IPS-18c (cell line): ENCODE results near the gene HSPB2.
"Not testable (repeated sequence)": the region's sequence is repeated elsewhere in the genome, so short reads cannot be mapped to it uniquely, and the experiment has no call there.

Source experiments
- H3K4me3 ChIP-seq: 2 replicates; pipeline ENCODE4 v1.7.0; 2013; ENCODE audit warnings: low read depth, mild to moderate bottlenecking, low read length, moderate library complexity; ENCODE audit not compliant: insufficient read depth
- H3K9me3 ChIP-seq: one replicate; pipeline ENCODE4 v1.6.1; 2013; ENCODE audit warnings: mild to moderate bottlenecking, low read length, moderate library complexity; ENCODE audit not compliant: control insufficient read depth, insufficient read depth

HSPB2 gene

DNA sequence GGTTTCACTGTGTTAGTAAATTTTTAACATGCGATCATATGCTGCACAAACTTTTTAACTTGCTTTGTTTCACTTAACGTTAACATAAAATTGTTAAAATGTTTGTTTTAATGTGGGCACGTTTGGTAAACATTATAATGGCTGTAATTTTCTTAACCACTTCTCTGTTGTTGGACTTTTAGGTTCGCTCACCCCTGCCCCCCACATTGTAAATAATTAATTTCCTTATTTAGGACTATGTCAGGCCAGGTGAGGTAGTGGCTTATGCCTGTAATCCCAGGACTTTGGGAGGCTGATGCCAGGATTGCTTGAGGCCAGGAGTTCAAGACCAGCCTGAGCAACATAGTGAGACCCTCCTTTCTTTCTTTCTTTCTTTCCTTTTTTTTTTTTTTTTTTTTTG is 17.9 kb downstream of the HSPB2 start:
- Histone ChIP-seq H3K4me3 (no peak overlapping the region), H3K9me3 (no peaks in the 10 kb centered on the region)

GRCh38 chr11:111932611-111932950 is 20.0 kb downstream of the HSPB2 start:
- Histone ChIP-seq H3K4me3 (no peak overlapping the region), H3K9me3 (no peaks in the 10 kb centered on the region)

- not testable (repeated sequence) for H3K9me3 ChIP-seq, H3K4me3 ChIP-seq
Observed at GRCh38 chr11:111933176-111933575, 20.6 kb downstream of the HSPB2 start.

- Histone ChIP-seq H3K4me3 (no peak overlapping the region), H3K9me3 (no peaks in the 10 kb centered on the region)
Observed at GRCh38 chr11:111933872-111934271, 21.3 kb downstream of the HSPB2 start.

DNA sequence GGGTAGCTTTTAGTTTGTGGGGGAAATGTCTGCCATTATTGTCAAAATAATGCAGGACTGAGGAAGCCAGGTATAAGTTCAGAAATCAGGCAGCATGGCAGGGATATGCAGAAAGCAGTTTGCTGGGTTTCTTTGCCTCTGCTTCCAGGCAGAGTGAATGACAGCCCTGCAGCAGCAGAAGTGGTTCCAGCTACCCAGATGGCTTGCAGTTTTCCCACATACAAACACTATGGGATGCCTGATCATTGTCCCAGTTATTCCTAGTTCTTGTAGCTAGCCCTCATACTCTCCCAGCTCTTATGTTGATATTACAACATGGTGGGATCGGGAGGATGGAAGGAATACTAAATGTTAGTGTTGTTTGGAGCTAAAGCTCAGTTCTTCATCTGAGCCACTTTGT is 21.8 kb downstream of the HSPB2 start:
- Histone ChIP-seq H3K4me3 (no peak overlapping the region), H3K9me3 (no peaks in the 10 kb centered on the region)

DNA sequence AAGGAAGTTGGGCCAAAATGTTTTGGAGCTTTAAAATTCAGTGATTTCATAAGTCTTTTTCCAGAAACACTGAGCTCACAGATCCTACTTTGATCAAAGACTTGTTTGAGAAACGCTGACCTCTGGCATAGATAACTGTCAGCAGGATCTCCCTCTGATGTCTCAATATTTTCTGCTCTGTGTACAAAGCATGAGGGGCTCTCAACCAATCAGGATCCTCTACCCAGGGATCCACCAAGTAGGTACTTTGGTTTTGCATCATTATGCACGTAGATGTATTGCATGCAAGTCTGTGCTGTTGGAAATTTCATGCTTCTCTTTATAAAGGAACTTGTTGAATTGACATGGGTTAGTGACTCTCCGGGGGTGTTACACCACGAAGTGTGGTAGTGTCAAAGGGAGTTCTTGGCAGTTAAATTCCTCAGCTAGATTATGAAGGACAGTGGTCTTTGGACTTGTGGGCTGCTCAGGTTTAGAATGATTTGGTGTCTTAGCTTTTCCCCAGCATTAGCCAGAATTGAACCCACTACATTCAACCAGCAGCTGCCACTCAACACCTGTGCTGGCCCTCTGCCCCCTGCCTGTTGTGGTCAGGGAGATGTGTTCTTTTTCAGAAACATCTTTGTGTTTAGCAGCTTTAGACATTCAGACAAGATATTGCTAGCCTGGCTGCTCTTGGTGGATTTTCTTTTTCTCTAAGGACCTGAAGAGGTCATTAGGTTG is 22.9 kb downstream of the HSPB2 start:
- H3K9me3 ChIP-seq: no peaks in the 10 kb centered on the region
- no peak overlapping the region; the same call in 1 of the 2 replicates for H3K4me3 ChIP-seq

DNA sequence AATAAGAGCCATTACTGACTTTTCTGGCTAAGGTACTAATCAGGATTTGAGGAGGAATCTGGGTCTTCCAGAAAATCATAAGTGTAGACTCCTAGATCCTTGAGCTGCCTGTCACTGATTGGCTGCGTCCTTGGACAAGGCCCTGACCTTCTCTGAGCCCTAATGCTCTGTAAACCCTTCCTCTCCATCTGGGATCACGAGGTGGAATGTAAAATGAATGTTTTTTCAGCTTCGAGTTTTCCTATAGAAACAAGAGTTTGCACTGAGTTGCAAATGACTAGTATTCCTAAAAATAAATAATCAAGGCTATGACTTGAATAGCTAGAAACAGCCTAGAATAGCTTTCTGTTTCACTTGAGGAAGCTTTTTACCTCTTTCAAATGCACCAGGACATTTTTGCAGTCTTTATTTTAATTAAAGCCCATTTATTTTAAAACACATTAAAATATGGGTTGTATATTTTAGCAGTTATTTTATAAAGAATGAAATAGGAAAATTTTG is 23.6 kb downstream of the HSPB2 start:
- peak overlapping the region; percentile 75 for H3K4me3 ChIP-seq
- no peaks in the 10 kb centered on the region for H3K9me3 ChIP-seq

DNA sequence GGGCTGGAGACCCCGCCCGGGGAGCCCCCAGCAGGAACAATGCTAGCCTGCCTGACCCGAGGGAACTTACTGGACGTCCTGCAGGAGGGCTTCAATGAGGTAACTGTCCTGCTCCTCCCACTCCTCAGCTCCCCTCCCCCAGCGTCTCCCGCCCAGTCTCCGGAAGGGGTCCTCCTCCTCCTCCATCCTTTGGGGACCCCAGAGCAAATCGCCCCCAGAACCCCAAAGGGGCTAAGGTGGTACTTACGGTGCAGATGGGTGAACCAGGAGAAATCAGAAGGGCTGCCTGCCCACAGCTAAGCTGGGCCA is 24.9 kb downstream of the HSPB2 start:
- Histone ChIP-seq H3K4me3 (peak overlapping the region; percentile 75), H3K9me3 (no peaks in the 10 kb centered on the region)

DNA sequence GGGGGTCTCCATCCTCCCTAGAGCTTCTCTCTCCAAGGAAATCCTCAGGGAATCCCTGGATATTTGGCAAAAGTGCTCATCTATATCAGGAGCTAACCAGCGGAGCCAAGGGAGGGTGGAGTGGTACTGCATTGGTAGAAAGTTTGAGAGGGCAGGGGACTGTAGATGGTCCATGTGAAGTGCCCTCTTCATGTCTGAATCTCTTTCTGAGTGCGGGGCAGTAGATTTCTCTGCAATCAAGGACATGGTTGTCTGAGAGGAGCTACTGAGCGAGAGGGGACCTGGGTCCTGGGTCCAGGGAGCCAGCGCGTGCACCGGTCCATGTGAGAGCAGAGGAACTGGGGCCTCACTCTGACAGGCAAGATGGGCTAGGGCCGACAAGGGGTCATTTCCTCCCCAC is 25.3 kb downstream of the HSPB2 start:
- H3K9me3 ChIP-seq: no peaks in the 10 kb centered on the region
- H3K4me3 ChIP-seq: peak overlapping the region; percentile 75

DNA sequence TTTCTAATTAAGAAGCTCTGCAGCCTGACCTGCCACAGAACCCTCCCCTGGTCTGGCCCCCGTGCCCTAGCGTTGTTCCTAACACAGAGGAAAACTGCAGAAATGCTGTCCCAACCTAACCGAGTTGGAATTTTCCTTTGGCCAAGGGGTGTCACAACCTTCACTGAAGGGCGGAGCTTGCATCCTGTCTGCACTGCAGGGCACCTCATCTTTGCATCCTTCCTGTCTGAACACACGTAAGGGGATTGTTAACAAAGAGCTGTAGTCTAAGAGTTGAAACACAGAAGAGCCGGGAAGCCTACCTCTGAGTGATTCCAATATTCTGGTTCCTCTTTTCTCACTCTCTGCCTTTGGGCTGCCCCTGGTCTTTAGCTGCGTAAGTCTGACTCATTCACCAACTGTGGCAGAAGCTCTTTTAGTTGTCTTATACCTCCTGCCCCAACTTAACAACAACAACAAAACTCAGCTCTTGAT is 26.2 kb downstream of the HSPB2 start:
- H3K9me3 ChIP-seq: no peaks in the 10 kb centered on the region
- no peak overlapping the region for H3K4me3 ChIP-seq

- H3K4me3 ChIP-seq: no peak overlapping the region
- no peaks in the 10 kb centered on the region for H3K9me3 ChIP-seq
Observed at GRCh38 chr11:111939836-111940604, 27.5 kb downstream of the HSPB2 start.

- H3K9me3 ChIP-seq: no peaks in the 10 kb centered on the region
- H3K4me3 ChIP-seq: no peak overlapping the region
Observed at GRCh38 chr11:111941963-111942362, 29.4 kb downstream of the HSPB2 start.

- no peak overlapping the region for H3K4me3 ChIP-seq
- no peaks in the 10 kb centered on the region for H3K9me3 ChIP-seq
Observed at GRCh38 chr11:111942829-111943228, 30.3 kb downstream of the HSPB2 start.

GRCh38 chr11:111944139-111944538 is 31.6 kb downstream of the HSPB2 start:
- no peaks in the 10 kb centered on the region for H3K9me3 ChIP-seq

GRCh38 chr11:111944651-111945051 is 32.1 kb downstream of the HSPB2 start:
- no peak overlapping the region for H3K4me3 ChIP-seq
- H3K9me3 ChIP-seq: no peaks in the 10 kb centered on the region

More at GRCh38 chr11:111944139-111944538, 31.6 kb downstream of the HSPB2 start:
- H3K4me3 ChIP-seq: no peak overlapping the region

DNA sequence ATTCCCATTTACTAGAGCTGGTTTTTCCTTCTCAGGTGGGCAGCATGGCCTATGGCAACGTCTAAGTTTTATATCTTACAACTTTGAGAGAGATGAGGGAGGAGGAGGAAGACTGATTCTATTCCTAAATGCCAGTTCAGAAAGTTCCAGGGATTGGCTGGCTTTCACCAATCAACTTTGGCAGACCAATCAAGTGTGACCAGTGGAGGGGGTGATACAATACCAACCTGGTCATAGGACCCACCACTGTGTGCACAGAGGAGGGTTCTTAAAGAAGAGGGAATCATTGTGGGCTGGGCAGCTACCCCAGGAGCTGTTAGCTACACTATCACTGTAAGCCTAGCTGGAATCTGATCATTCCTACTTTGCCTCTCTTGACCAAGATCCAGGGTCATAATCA is 32.7 kb downstream of the HSPB2 start:
- Histone ChIP-seq H3K9me3 (no peaks in the 10 kb centered on the region), H3K4me3 (no peak overlapping the region)

GRCh38 chr11:111946499-111946898 is 34.0 kb downstream of the HSPB2 start:
- no peak overlapping the region for H3K4me3 ChIP-seq
- H3K9me3 ChIP-seq: no peaks in the 10 kb centered on the region

DNA sequence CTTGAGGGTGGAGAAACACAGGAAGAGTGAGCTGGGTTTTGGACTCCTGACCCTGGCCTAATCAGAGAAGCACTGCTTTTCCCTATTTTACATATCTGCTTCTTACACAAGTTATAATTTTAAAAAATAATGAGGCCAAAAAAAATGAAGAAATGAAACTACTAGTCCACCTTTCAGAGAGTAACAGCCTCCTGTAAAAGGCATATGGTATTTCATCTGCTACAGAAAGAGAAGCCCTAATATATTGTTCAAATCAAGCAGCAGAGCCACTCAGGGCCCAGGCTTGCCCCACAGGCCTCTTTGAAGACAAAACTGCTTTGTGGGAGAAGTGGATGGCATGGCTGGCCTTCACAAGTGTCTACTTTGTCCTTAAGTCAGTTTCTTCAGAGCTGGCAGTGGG is 34.6 kb downstream of the HSPB2 start:
- Histone ChIP-seq H3K4me3 (no peak overlapping the region), H3K9me3 (no peaks in the 10 kb centered on the region)
